H1 (cell line): ENCODE measurements around the gene ZNF500.

ENCODE experiments used
- EZH2 ChIP-seq: fragments of 200-600 bp; sonication (generic); IDR thresholded peaks from 2 replicates; pipeline ENCODE4 v1.7.1; 2012; ENCODE audit warnings: low read depth, mild to moderate bottlenecking, moderate library complexity, low read length, inconsistent platforms; ENCODE audit not compliant: severe bottlenecking
- RFX5 ChIP-seq: IDR thresholded peaks from 2 replicates; pipeline ENCODE4 v1.6.1; 2011; ENCODE audit warnings: low read depth, low read length, improper control_type of control experiment, borderline replicate concordance
- TF ChIP-seq, protein P1 (sequence below), 3 experiments: IDR thresholded peaks; 1 replicate in 2 of 3; 2 replicates in 1 of 3; pipeline versions ENCODE4 v1.5.1 to v1.6.1; 2011; ENCODE audit warnings: low read length in 3 of 3, mild to moderate bottlenecking in 3 of 3, inconsistent platforms in 2 of 3, low read depth in 1 of 3, moderate library complexity in 1 of 3; ENCODE audit not compliant: insufficient read depth in 1 of 3; ENCODE audit errors: control extremely low read depth in 1 of 3
- TF ChIP-seq, protein P2 (sequence below): IDR thresholded peaks from 2 replicates; pipeline ENCODE4 v1.6.1; 2012; ENCODE audit warnings: inconsistent platforms
- TF ChIP-seq, protein P3 (sequence below): fragments of 300-600 bp; sonication (generic); IDR thresholded peaks from 2 replicates; pipeline ENCODE4 v1.7.1; 2012; ENCODE audit warnings: low read length, moderate library complexity, mild to moderate bottlenecking, inconsistent platforms; ENCODE audit not compliant: insufficient replicate concordance

- TF ChIP-seq, protein P1, sequence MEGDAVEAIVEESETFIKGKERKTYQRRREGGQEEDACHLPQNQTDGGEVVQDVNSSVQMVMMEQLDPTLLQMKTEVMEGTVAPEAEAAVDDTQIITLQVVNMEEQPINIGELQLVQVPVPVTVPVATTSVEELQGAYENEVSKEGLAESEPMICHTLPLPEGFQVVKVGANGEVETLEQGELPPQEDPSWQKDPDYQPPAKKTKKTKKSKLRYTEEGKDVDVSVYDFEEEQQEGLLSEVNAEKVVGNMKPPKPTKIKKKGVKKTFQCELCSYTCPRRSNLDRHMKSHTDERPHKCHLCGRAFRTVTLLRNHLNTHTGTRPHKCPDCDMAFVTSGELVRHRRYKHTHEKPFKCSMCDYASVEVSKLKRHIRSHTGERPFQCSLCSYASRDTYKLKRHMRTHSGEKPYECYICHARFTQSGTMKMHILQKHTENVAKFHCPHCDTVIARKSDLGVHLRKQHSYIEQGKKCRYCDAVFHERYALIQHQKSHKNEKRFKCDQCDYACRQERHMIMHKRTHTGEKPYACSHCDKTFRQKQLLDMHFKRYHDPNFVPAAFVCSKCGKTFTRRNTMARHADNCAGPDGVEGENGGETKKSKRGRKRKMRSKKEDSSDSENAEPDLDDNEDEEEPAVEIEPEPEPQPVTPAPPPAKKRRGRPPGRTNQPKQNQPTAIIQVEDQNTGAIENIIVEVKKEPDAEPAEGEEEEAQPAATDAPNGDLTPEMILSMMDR (IDR thresholded peaks at IDR 0.05; ENCODE audit: control extremely low read depth in 1 of 3, insufficient read depth in 1 of 3, low read depth in 1 of 3, low read length in 3 of 3), result no peak
- TF ChIP-seq EZH2, result no peak
- TF ChIP-seq RFX5, result no peak
- TF ChIP-seq, protein P2, sequence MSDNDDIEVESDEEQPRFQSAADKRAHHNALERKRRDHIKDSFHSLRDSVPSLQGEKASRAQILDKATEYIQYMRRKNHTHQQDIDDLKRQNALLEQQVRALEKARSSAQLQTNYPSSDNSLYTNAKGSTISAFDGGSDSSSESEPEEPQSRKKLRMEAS, result no peak
- TF ChIP-seq, protein P3, sequence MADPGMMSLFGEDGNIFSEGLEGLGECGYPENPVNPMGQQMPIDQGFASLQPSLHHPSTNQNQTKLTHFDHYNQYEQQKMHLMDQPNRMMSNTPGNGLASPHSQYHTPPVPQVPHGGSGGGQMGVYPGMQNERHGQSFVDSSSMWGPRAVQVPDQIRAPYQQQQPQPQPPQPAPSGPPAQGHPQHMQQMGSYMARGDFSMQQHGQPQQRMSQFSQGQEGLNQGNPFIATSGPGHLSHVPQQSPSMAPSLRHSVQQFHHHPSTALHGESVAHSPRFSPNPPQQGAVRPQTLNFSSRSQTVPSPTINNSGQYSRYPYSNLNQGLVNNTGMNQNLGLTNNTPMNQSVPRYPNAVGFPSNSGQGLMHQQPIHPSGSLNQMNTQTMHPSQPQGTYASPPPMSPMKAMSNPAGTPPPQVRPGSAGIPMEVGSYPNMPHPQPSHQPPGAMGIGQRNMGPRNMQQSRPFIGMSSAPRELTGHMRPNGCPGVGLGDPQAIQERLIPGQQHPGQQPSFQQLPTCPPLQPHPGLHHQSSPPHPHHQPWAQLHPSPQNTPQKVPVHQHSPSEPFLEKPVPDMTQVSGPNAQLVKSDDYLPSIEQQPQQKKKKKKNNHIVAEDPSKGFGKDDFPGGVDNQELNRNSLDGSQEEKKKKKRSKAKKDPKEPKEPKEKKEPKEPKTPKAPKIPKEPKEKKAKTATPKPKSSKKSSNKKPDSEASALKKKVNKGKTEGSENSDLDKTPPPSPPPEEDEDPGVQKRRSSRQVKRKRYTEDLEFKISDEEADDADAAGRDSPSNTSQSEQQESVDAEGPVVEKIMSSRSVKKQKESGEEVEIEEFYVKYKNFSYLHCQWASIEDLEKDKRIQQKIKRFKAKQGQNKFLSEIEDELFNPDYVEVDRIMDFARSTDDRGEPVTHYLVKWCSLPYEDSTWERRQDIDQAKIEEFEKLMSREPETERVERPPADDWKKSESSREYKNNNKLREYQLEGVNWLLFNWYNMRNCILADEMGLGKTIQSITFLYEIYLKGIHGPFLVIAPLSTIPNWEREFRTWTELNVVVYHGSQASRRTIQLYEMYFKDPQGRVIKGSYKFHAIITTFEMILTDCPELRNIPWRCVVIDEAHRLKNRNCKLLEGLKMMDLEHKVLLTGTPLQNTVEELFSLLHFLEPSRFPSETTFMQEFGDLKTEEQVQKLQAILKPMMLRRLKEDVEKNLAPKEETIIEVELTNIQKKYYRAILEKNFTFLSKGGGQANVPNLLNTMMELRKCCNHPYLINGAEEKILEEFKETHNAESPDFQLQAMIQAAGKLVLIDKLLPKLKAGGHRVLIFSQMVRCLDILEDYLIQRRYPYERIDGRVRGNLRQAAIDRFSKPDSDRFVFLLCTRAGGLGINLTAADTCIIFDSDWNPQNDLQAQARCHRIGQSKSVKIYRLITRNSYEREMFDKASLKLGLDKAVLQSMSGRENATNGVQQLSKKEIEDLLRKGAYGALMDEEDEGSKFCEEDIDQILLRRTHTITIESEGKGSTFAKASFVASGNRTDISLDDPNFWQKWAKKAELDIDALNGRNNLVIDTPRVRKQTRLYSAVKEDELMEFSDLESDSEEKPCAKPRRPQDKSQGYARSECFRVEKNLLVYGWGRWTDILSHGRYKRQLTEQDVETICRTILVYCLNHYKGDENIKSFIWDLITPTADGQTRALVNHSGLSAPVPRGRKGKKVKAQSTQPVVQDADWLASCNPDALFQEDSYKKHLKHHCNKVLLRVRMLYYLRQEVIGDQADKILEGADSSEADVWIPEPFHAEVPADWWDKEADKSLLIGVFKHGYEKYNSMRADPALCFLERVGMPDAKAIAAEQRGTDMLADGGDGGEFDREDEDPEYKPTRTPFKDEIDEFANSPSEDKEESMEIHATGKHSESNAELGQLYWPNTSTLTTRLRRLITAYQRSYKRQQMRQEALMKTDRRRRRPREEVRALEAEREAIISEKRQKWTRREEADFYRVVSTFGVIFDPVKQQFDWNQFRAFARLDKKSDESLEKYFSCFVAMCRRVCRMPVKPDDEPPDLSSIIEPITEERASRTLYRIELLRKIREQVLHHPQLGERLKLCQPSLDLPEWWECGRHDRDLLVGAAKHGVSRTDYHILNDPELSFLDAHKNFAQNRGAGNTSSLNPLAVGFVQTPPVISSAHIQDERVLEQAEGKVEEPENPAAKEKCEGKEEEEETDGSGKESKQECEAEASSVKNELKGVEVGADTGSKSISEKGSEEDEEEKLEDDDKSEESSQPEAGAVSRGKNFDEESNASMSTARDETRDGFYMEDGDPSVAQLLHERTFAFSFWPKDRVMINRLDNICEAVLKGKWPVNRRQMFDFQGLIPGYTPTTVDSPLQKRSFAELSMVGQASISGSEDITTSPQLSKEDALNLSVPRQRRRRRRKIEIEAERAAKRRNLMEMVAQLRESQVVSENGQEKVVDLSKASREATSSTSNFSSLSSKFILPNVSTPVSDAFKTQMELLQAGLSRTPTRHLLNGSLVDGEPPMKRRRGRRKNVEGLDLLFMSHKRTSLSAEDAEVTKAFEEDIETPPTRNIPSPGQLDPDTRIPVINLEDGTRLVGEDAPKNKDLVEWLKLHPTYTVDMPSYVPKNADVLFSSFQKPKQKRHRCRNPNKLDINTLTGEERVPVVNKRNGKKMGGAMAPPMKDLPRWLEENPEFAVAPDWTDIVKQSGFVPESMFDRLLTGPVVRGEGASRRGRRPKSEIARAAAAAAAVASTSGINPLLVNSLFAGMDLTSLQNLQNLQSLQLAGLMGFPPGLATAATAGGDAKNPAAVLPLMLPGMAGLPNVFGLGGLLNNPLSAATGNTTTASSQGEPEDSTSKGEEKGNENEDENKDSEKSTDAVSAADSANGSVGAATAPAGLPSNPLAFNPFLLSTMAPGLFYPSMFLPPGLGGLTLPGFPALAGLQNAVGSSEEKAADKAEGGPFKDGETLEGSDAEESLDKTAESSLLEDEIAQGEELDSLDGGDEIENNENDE, result no peak
These were observed 17.2 kb downstream of the ZNF500 start for GRCh38 chr16:4749700-4750257.
